SK-N-SH (cell line): ENCODE data around the gene HPCAL4. TPM values are rescaled to one million over a fixed set of nuclear protein-coding genes. Genes with fewer than 3 reads are reported as not detected.

Experiments
- CTCF ChIA-PET: fragments of 300-600, 350-600 bp; formaldehyde crosslinking; extraction: SDS; loops from one replicate; lab custom pipeline; 2021; lab: Yijun Ruan, JAX
- POLR2A ChIA-PET: fragments of 350-600 bp; sonication (Branson Sonifier 250); formaldehyde crosslinking; extraction: SDS; loops from one replicate; lab custom pipeline; 2020; ENCODE audit warnings: antibody characterized with exemption, inconsistent platforms; lab: Yijun Ruan, JAX
- DNase-seq: peaks from one replicate; pipeline ENCODE4 v3.0.0; 2012
- H2AFZ ChIP-seq: fragments of 200-600 bp; sonication (generic); 2 replicates; pipeline ENCODE4 v1.8.1; 2016; ENCODE audit warnings: antibody characterized with exemption, mild to moderate bottlenecking, low read depth
- H3F3A ChIP-seq: fragments of 200-600 bp; sonication (generic); replicated peaks from 2 replicates; pipeline ENCODE3; 2016; ENCODE audit warnings: antibody characterized with exemption, mild to moderate bottlenecking; ENCODE audit not compliant: insufficient read depth
- H3K27ac ChIP-seq, 2 experiments: fragments of 200-500 bp in 1 of 2; fragments of 200-600 bp in 1 of 2; sonication (Bioruptor generic) in 1 of 2; sonication (generic), shearing (Covaris generic) in 1 of 2; 2 replicates each; pipeline versions ENCODE4 v1.5.1 to v1.6.1; 2014 to 2016; ENCODE audit warnings: low read depth in 2 of 2, inconsistent platforms in 1 of 2, low read length in 1 of 2, mild to moderate bottlenecking in 1 of 2, mixed read lengths in 1 of 2
- H3K27me3 ChIP-seq: fragments of 200-600 bp; sonication (generic), shearing (Covaris generic); 2 replicates; pipeline ENCODE4 v1.6.1; 2016; ENCODE audit warnings: mixed run types; ENCODE audit not compliant: insufficient read depth
- H3K36me3 ChIP-seq, 2 experiments: fragments of 200-500 bp in 1 of 2; fragments of 200-600 bp in 1 of 2; sonication (Bioruptor generic) in 1 of 2; sonication (generic) in 1 of 2; replicated peaks in 1 of 2; 2 replicates each; pipeline versions ENCODE3 to v1.5.1; 2014 to 2016; ENCODE audit warnings: low read length in 1 of 2, mild to moderate bottlenecking in 1 of 2; ENCODE audit not compliant: insufficient read depth in 2 of 2, control insufficient read depth in 1 of 2
- H3K4me1 ChIP-seq, 2 experiments: fragments of 200-500 bp in 1 of 2; fragments of 200-600 bp in 1 of 2; sonication (Bioruptor generic) in 1 of 2; sonication (generic), shearing (Covaris generic) in 1 of 2; 2 replicates each; pipeline versions ENCODE4 v1.5.1 to v1.6.1; 2014 to 2016; ENCODE audit warnings: low read depth in 1 of 2, low read length in 1 of 2, mixed run types in 1 of 2; ENCODE audit not compliant: insufficient read depth in 2 of 2, control insufficient read depth in 1 of 2
- H3K4me2 ChIP-seq: fragments of 200-600 bp; sonication (generic), shearing (Covaris generic); 2 replicates; pipeline ENCODE4 v1.6.1; 2017; ENCODE audit warnings: mixed run types
- H3K4me3 ChIP-seq, 2 experiments: fragments of 200-500 bp in 1 of 2; fragments of 200-600 bp in 1 of 2; sonication (Bioruptor generic) in 1 of 2; sonication (generic), shearing (Covaris generic) in 1 of 2; 2 replicates each; pipeline versions ENCODE4 v1.5.1 to v1.8.1; 2014 to 2016; ENCODE audit warnings: low read depth in 2 of 2, inconsistent platforms in 1 of 2, low read length in 1 of 2, mild to moderate bottlenecking in 1 of 2, mixed read lengths in 1 of 2, moderate library complexity in 1 of 2
- H3K79me2 ChIP-seq: fragments of 200-600 bp; sonication (generic); 2 replicates; pipeline ENCODE4 v1.8.1; 2017; ENCODE audit warnings: mild to moderate bottlenecking; ENCODE audit not compliant: insufficient read depth
- H3K9ac ChIP-seq: fragments of 200-600 bp; sonication (generic); 2 replicates; pipeline ENCODE4 v1.6.1; 2017; ENCODE audit warnings: mixed run types
- H3K9me2 ChIP-seq: fragments of 200-600 bp; sonication (generic); 2 replicates; pipeline ENCODE4 v1.6.1; 2017; ENCODE audit warnings: mixed run types
- H3K9me3 ChIP-seq: fragments of 200-600 bp; sonication (generic); 2 replicates; pipeline ENCODE4 v1.6.1; 2017; ENCODE audit warnings: mixed run types, mild to moderate bottlenecking, moderate library complexity
- H4K20me1 ChIP-seq: fragments of 200-600 bp; sonication (generic); 2 replicates; pipeline ENCODE4 v1.6.1; 2017; ENCODE audit warnings: mild to moderate bottlenecking, mixed run types; ENCODE audit not compliant: insufficient read depth
- CHD2 ChIP-seq: fragments of 150-350 bp; IDR thresholded peaks from 2 replicates; pipeline ENCODE4 v1.6.1; 2018; ENCODE audit warnings: low read length; ENCODE audit not compliant: partially characterized antibody
- EP300 ChIP-seq, 2 experiments: IDR thresholded peaks; 2 replicates each; pipeline versions ENCODE4 v1.4.0 to v1.6.1; 2012; ENCODE audit warnings: borderline replicate concordance in 1 of 2, low read depth in 1 of 2, low read length in 1 of 2
- EZH2phosphoT487 ChIP-seq: fragments of 200-600 bp; sonication (generic); IDR thresholded peaks from 2 replicates; pipeline ENCODE4 v1.6.1; 2017; ENCODE audit warnings: low read depth, mixed run types, mild to moderate bottlenecking, antibody characterized with exemption, moderate library complexity, borderline replicate concordance
- FOXJ3 ChIP-seq: sonication (generic); formaldehyde crosslinking; IDR thresholded peaks from 2 replicates; pipeline ENCODE4 v1.5.1; 2020; ENCODE audit warnings: mild to moderate bottlenecking, missing genetic modification reagents
- GABPA ChIP-seq: IDR thresholded peaks from 2 replicates; pipeline ENCODE4 v1.4.0; 2012; ENCODE audit warnings: low read depth, mild to moderate bottlenecking
- JUND ChIP-seq: IDR thresholded peaks from 2 replicates; pipeline ENCODE4 v1.4.0; 2012
- RAD21 ChIP-seq: IDR thresholded peaks from 2 replicates; pipeline ENCODE4 v1.6.1; 2012; ENCODE audit warnings: mild to moderate bottlenecking, low read length
- RCOR1 ChIP-seq: fragments of 150-350 bp; IDR thresholded peaks from 2 replicates; pipeline ENCODE4 v1.6.1; 2017; ENCODE audit warnings: antibody characterized with exemption, low read length
- TEAD4 ChIP-seq: IDR thresholded peaks from 2 replicates; pipeline ENCODE4 v1.4.0; 2012; ENCODE audit warnings: mild to moderate bottlenecking, borderline replicate concordance; ENCODE audit not compliant: insufficient read depth
- WGBS: methylation state at CpG from one replicate; pipeline ENCODE4 v1.1.6; 2017; ENCODE audit warnings: low lambda C conversion rate; 5-methylcytosine and 5-hydroxymethylcytosine counted together
- polyA plus RNA-seq, 3 experiments: library from polyadenylated mRNA; depleted of rRNA; stranded (reverse); fragments of >200 nt; gene quantifications; 2 replicates each; pipeline ENCODE4 v1.2.3, GENCODE V29; 2012
- TF ChIP-seq, protein P1 (sequence below): IDR thresholded peaks from 2 replicates; pipeline ENCODE4; 2012
- TF ChIP-seq, protein P2 (sequence below): IDR thresholded peaks from 2 replicates; pipeline ENCODE4 v1.4.0; 2012; ENCODE audit warnings: low read depth
- TF ChIP-seq, protein P3 (sequence below): IDR thresholded peaks from 2 replicates; pipeline ENCODE4 v1.4.0; 2012; ENCODE audit warnings: low read depth, borderline replicate concordance
- TF ChIP-seq, protein P4 (sequence below): fragments of 150-350 bp; IDR thresholded peaks from 2 replicates; pipeline ENCODE4 v1.6.1; 2017; ENCODE audit warnings: antibody characterized with exemption, low read length, low read depth, borderline replicate concordance

HPCAL4 gene
- polyA plus RNA-seq, 1 of the 3 experiments (the other 2 are of a cell fraction), result 0.15 TPM

DNA sequence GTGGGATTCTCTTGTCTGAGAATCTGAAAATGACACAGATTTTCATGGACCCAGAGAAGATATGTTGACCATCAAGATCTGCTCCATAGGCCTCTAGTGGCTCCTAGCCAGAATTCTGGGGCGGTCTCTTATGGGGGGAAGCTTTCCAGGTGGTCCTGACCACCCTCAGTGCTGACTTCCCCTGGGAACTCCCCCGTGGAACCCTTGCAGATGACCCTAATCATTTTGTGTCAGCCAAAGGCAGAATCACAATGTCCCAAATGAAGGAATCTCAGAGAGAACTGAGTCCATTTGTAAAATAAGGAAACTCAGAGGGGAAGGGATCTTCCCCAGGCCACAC lies 55.4 kb downstream of the HPCAL4 start:
- TF ChIP-seq, protein P1, sequence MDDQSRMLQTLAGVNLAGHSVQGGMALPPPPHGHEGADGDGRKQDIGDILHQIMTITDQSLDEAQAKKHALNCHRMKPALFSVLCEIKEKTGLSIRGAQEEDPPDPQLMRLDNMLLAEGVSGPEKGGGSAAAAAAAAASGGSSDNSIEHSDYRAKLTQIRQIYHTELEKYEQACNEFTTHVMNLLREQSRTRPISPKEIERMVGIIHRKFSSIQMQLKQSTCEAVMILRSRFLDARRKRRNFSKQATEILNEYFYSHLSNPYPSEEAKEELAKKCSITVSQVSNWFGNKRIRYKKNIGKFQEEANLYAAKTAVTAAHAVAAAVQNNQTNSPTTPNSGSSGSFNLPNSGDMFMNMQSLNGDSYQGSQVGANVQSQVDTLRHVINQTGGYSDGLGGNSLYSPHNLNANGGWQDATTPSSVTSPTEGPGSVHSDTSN, result no peak
- TF ChIP-seq FOXJ3 (no peak), RAD21 (no peak), EZH2phosphoT487 (no peak), CHD2 (no peak), GABPA (no peak), TEAD4 (no peak), JUND (no peak)
- TF ChIP-seq, protein P2, sequence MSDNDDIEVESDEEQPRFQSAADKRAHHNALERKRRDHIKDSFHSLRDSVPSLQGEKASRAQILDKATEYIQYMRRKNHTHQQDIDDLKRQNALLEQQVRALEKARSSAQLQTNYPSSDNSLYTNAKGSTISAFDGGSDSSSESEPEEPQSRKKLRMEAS, result no peak
- TF ChIP-seq, protein P3, sequence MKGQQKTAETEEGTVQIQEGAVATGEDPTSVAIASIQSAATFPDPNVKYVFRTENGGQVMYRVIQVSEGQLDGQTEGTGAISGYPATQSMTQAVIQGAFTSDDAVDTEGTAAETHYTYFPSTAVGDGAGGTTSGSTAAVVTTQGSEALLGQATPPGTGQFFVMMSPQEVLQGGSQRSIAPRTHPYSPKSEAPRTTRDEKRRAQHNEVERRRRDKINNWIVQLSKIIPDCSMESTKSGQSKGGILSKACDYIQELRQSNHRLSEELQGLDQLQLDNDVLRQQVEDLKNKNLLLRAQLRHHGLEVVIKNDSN, result no peak
- no peaks in the 10 kb centered on the region for H3K27me3 ChIP-seq
- H4K20me1 ChIP-seq, result no peaks in the 10 kb centered on the region
- CTCF ChIA-PET, result interaction anchor here (1.3 to 4.2 kb wide), 4 partner anchors 11 to 30 kb away, joined by 3 to 22 read pairs (median 10); no protein-coding TSS in a partner anchor
- H2AFZ ChIP-seq, result no peak overlapping the region
- no peaks in the 10 kb centered on the region for H3K79me2 ChIP-seq
- H3F3A ChIP-seq, result no peaks in the 10 kb centered on the region
- DNase-seq, result no peak
- H3K4me2 ChIP-seq, result no peak overlapping the region
- H3K9me2 ChIP-seq, result no peaks in the 10 kb centered on the region
- no peak overlapping the region for H3K9ac ChIP-seq
- peaks cover 0 to 25% of the 10 kb centered on the region in 2 experiments; a peak in 2 of 4 replicates for H3K4me1 ChIP-seq
- H3K36me3 ChIP-seq, result no peaks in the 10 kb centered on the region
- POLR2A ChIA-PET, result no interaction called here
- no peak overlapping the region for H3K4me3 ChIP-seq
- 15% methylated on average over 1 of the region's 2 CpGs for WGBS
- peak overlapping the region in 1 of 2 experiments; percentile 22; a peak in 1 of 4 replicates for H3K27ac ChIP-seq
- H3K9me3 ChIP-seq, result no peaks in the 10 kb centered on the region

DNA sequence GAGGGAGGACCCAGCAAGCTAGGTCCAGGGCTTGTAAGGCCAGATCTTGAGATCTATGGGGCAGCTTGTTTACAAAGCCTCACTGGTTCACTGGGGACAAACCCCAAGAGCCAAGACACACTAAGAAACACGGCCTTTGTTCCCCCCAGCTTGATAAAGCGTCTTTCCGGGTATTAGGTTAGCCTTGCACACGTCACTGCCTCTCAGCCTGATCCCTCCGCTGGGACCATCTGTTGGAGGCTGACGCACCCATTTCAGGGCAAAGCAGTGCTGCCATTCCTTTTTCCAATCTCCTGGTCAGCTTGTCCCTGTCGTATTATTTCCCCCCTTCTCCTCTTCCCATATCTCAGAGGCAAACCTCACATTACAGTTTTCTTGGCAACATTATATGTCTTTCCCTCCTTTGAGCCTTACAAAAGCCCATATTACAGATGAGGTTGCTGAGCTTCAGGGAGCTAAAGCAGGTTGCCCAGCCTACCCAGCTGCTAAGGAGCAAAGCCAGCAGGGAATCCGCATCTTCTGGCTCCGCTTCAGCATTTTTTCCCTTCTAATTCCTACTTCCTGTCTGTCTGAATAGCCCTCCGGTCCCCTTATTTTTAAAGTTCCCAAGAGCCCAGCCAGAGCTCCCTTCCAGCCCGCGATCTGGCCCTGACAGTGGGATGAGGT lies 55.9 kb downstream of the HPCAL4 start:
- TF ChIP-seq, protein P4, sequence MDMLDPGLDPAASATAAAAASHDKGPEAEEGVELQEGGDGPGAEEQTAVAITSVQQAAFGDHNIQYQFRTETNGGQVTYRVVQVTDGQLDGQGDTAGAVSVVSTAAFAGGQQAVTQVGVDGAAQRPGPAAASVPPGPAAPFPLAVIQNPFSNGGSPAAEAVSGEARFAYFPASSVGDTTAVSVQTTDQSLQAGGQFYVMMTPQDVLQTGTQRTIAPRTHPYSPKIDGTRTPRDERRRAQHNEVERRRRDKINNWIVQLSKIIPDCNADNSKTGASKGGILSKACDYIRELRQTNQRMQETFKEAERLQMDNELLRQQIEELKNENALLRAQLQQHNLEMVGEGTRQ, result no peak
- TF ChIP-seq EP300 (IDR thresholded peaks at IDR 0.05; ENCODE audit: borderline replicate concordance in 1 of 2, low read depth in 1 of 2, low read length in 1 of 2), result no peak
- TF ChIP-seq RCOR1, result no peak
- TF ChIP-seq, protein P2, result no peak
- TF ChIP-seq, all 33 proteins: peak for 0
- no peak overlapping the region for H3K4me3 ChIP-seq
- no peak for DNase-seq
- ChIA-PET POLR2A (interaction anchor here (1.5 kb wide), 1 partner anchor 11 kb away, joined by 3 read pairs; no protein-coding TSS in a partner anchor), CTCF (interaction anchor here (1.3 to 4.2 kb wide), 5 partner anchors 11 to 29 kb away, joined by 3 to 22 read pairs (median 7); no protein-coding TSS in a partner anchor)
- no peaks in the 10 kb centered on the region for H3K9me2 ChIP-seq
- no peaks in the 10 kb centered on the region for H3F3A ChIP-seq
- H3K27ac ChIP-seq, result no peak overlapping the region
- no peaks in the 10 kb centered on the region for H3K79me2 ChIP-seq
- H3K27me3 ChIP-seq, result no peaks in the 10 kb centered on the region
- no peak overlapping the region for H3K4me2 ChIP-seq
- H3K9me3 ChIP-seq, result no peaks in the 10 kb centered on the region
- H4K20me1 ChIP-seq, result no peaks in the 10 kb centered on the region
- H3K9ac ChIP-seq, result no peak overlapping the region
- WGBS, result 64% methylated on average over 10 of the region's 12 CpGs
- H2AFZ ChIP-seq, result no peak overlapping the region
- H3K4me1 ChIP-seq, result peaks cover 0 to 25% of the 10 kb centered on the region in 2 experiments; a peak in 2 of 4 replicates
- H3K36me3 ChIP-seq, result no peaks in the 10 kb centered on the region
